ENCODE results near the gene PARP9. TPM values are rescaled to one million over a fixed set of nuclear protein-coding genes. Genes with fewer than 3 reads are reported as not detected.

PARP9 gene
- total RNA-seq, 5 donors from 2014 or later (not counting 1 experiment from before 2014, with no cell fraction given): 20.2 to 43.0 (median 24.3) TPM

DNA sequence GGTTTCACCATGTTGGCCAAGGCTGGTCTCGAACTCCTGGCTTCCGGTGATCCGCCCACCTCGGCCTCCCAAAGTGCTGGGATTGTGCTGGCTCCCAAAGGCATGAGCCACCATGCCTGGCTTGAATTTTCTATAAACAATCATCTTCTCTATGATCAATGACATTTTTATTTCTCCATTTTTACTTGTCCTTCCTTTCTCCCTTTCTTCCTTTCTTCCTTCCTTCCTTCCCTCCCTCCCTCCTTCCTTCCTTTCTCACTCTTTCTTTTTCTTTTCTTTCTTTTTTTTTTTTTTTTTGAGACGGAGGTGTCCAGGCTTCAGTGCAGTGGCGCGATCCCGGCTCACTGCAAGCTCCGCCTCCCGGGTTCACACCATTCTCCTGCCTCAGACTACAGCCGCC is 40.8 kb downstream of the PARP9 start:
- no peak overlapping the region for H3K27ac Mint-ChIP-seq
- no peaks in the 10 kb centered on the region for H3K27me3 Mint-ChIP-seq
- no peaks in the 10 kb centered on the region for H3K9me3 Mint-ChIP-seq
- peaks cover 9% of the 10 kb centered on the region for H3K36me3 Mint-ChIP-seq
- Histone ChIP-seq H3K4me1 (ENCODE audit: control insufficient read depth in 1 of 2, extremely low read depth in 1 of 2, insufficient read depth in 2 of 2, low read length in 2 of 2) (no peaks in the 10 kb centered on the region), H3K4me3 (ENCODE audit: control insufficient read depth in 1 of 2, extremely low read depth in 1 of 2, low read length in 1 of 2) (no peak overlapping the region), H3K9me3 (no peaks in the 10 kb centered on the region), H3K27me3 (replicated peaks in 1 of 2; ENCODE audit: control insufficient read depth in 2 of 2, extremely low read depth in 1 of 2, insufficient read depth in 2 of 2, low read length in 1 of 2) (no peaks in the 10 kb centered on the region), H3K36me3 (ENCODE audit: control insufficient read depth in 2 of 2, extremely low read depth in 1 of 2, insufficient read depth in 1 of 2, low read length in 1 of 2) (peaks cover 0 to 7% of the 10 kb centered on the region in 2 donors), H3K27ac (ENCODE audit: low read length) (no peak overlapping the region)
- ChIA-PET POLR2A (interaction anchor here (0.6 to 0.7 kb wide), 2 partner anchors 70 to 172 kb away, joined by 3 to 11 read pairs; no protein-coding TSS in a partner anchor), CTCF (no interaction called here)
- WGBS (ENCODE audit: insufficient coverage): 82% methylated on average over 4 of the region's 11 CpGs
- H3K4me1 Mint-ChIP-seq: no peaks in the 10 kb centered on the region
- no peak overlapping the region for H3K4me3 Mint-ChIP-seq
- ATAC-seq (replicated peaks in 1 of 4) (no peak), DNase-seq (no peak)

DNA sequence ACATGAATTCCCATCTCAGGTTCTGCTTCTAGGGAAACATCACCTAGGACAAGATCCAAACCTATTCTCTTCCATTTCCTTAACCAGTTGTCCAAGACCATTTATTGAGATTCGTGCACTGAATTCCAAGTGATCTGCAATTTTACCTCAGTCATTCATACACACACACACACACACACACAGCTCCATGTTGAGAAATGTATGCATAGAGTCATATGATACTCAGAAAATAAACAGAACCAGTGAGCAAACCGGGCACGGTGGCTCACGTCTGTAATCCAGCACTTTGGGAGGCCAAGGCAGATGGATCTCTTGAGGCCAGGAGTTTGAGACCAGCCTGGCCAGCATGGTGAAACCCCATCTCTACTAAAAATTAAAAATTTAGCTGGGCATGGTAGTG is 43.2 kb downstream of the PARP9 start:
- Mint-ChIP-seq H3K4me3 (no peak overlapping the region), H3K27me3 (no peaks in the 10 kb centered on the region), H3K36me3 (no peaks in the 10 kb centered on the region), H3K27ac (no peak overlapping the region), H3K4me1 (no peaks in the 10 kb centered on the region), H3K9me3 (no peaks in the 10 kb centered on the region)
- H3K27ac ChIP-seq (ENCODE audit: low read length): no peak overlapping the region
- POLR2A ChIA-PET: interaction anchor here in 1 of 2 donors (0.6 kb wide), 2 partner anchors 9 to 37 kb away, joined by 3 to 4 read pairs; no protein-coding TSS in a partner anchor
- CTCF ChIA-PET: interaction anchor here in 1 of 2 donors (0.7 kb wide), 1 partner anchor 53 kb away, joined by 3 read pairs; no protein-coding TSS in a partner anchor
- no peak overlapping the region for H3K4me3 ChIP-seq (ENCODE audit: control insufficient read depth in 1 of 2, extremely low read depth in 1 of 2, low read length in 1 of 2)
- ATAC-seq (replicated peaks in 1 of 4): no peak
- H3K4me1 ChIP-seq (ENCODE audit: control insufficient read depth in 1 of 2, extremely low read depth in 1 of 2, insufficient read depth in 2 of 2, low read length in 2 of 2): no peaks in the 10 kb centered on the region
- H3K27me3 ChIP-seq (replicated peaks in 1 of 2; ENCODE audit: control insufficient read depth in 2 of 2, extremely low read depth in 1 of 2, insufficient read depth in 2 of 2, low read length in 1 of 2): no peaks in the 10 kb centered on the region
- H3K36me3 ChIP-seq (ENCODE audit: control insufficient read depth in 2 of 2, extremely low read depth in 1 of 2, insufficient read depth in 1 of 2, low read length in 1 of 2): no peaks in the 10 kb centered on the region
- no peaks in the 10 kb centered on the region for H3K9me3 ChIP-seq
- no peak for DNase-seq
- no CpG with 5 or more reads among the region's 4 CpGs for WGBS (ENCODE audit: insufficient coverage)

DNA sequence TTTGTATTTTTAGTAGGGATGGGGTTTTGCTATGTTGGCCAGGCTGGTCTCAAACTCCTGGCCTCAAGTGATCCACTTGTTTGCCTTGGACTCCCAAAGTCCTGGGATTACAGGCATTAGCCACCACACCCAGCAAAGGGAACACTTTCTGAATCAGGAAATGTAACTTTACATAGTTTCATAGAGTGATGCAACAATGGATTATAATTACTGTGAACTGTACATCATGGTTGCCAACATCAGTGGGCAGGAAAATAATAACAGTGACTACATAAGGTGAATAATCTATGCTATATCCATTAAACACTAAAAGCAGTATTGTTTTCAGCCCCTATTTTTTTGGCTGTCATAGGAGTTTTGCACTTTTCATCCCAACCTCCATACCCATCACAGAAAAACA is 44.4 kb downstream of the PARP9 start:
- H3K27me3 ChIP-seq (replicated peaks in 1 of 2; ENCODE audit: control insufficient read depth in 2 of 2, extremely low read depth in 1 of 2, insufficient read depth in 2 of 2, low read length in 1 of 2): no peaks in the 10 kb centered on the region
- no peak overlapping the region for H3K27ac ChIP-seq (ENCODE audit: low read length)
- Mint-ChIP-seq H3K27me3 (no peaks in the 10 kb centered on the region), H3K4me3 (no peak overlapping the region), H3K27ac (no peak overlapping the region), H3K9me3 (no peaks in the 10 kb centered on the region), H3K36me3 (no peaks in the 10 kb centered on the region), H3K4me1 (peaks cover 2 to 5% (median 4%) of the 10 kb centered on the region in 3 donors)
- H3K4me3 ChIP-seq (ENCODE audit: control insufficient read depth in 1 of 2, extremely low read depth in 1 of 2, low read length in 1 of 2): no peak overlapping the region
- peaks cover 0 to 6% of the 10 kb centered on the region in 2 experiments for H3K4me1 ChIP-seq (ENCODE audit: control insufficient read depth in 1 of 2, extremely low read depth in 1 of 2, insufficient read depth in 2 of 2, low read length in 2 of 2)
- H3K36me3 ChIP-seq (ENCODE audit: control insufficient read depth in 2 of 2, extremely low read depth in 1 of 2, insufficient read depth in 1 of 2, low read length in 1 of 2): no peaks in the 10 kb centered on the region
- no peaks in the 10 kb centered on the region for H3K9me3 ChIP-seq
- DNase-seq: no peak
- ChIA-PET POLR2A (no interaction called here), CTCF (interaction anchor here in 1 of 2 donors (0.6 kb wide), 1 partner anchor 13 kb away, joined by 3 read pairs; no protein-coding TSS in a partner anchor)
- no peak for ATAC-seq (replicated peaks in 1 of 4)

DNA sequence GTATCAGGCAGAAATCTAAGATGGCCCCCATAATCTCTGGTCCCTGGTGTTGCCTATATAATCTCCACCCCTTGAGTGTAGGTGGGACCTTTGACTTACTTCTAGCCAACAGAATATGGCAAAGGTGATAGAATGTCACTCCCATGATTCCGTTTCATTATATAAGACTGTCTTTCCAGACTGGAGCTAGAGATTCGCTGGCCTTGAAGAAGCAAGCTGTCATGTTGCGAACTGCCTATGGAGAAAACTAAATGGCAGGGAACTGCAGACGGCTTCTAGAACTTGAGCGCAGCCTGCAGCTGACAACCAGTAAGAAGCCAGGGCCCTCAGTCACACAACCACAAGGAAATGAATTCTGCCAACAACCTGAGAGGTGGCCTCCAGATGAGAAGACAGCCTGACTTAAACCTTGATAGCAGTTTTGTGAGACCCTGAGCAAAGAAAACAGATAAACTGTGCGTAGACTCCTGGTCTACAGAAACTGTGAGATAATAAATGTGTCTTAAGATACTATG is 47.2 kb downstream of the PARP9 start:
- Mint-ChIP-seq H3K27me3 (no peaks in the 10 kb centered on the region), H3K27ac (no peak overlapping the region), H3K36me3 (no peaks in the 10 kb centered on the region), H3K4me3 (no peak overlapping the region), H3K4me1 (peaks cover 20 to 26% (median 24%) of the 10 kb centered on the region in 3 donors), H3K9me3 (no peaks in the 10 kb centered on the region)
- ATAC-seq (replicated peaks in 1 of 4) (no peak), DNase-seq (no peak)
- POLR2A ChIA-PET: interaction anchor here in 1 of 2 donors (0.7 kb wide), 1 partner anchor 685 kb away, joined by 3 read pairs; the partner anchor contains the start of gene SEC22A
- no peak overlapping the region for H3K27ac ChIP-seq (ENCODE audit: low read length)
- no peaks in the 10 kb centered on the region for H3K9me3 ChIP-seq
- no peaks in the 10 kb centered on the region for H3K27me3 ChIP-seq (replicated peaks in 1 of 2; ENCODE audit: control insufficient read depth in 2 of 2, extremely low read depth in 1 of 2, insufficient read depth in 2 of 2, low read length in 1 of 2)
- no peaks in the 10 kb centered on the region for H3K36me3 ChIP-seq (ENCODE audit: control insufficient read depth in 2 of 2, extremely low read depth in 1 of 2, insufficient read depth in 1 of 2, low read length in 1 of 2)
- CTCF ChIA-PET: no interaction called here
- H3K4me1 ChIP-seq (ENCODE audit: control insufficient read depth in 1 of 2, extremely low read depth in 1 of 2, insufficient read depth in 2 of 2, low read length in 2 of 2): peaks cover 6 to 17% of the 10 kb centered on the region in 2 experiments
- no peak overlapping the region for H3K4me3 ChIP-seq (ENCODE audit: control insufficient read depth in 1 of 2, extremely low read depth in 1 of 2, low read length in 1 of 2)
- WGBS (ENCODE audit: insufficient coverage): 92% methylated on average over 5 of the region's 6 CpGs

DNA sequence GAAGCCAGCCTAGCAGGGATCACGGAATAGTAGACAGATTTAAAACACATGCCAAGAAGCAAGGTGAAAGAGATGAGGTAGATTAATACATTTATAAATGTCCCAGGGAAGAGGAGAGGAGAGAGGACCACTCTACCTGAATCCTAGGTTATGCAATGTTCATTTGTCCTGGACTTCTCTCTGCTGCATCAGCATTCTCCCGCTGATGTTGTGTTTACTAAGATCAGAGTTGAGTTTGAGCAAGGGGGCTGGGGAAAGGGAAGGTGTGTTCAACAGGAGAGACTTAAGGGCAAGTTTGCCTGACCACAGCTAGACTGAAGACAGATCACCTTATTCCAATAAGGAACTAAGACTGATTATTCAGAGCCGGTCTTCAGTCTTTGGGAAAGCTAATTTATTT is 48.2 kb downstream of the PARP9 start:
- no peaks in the 10 kb centered on the region for H3K9me3 Mint-ChIP-seq
- no peaks in the 10 kb centered on the region for H3K36me3 ChIP-seq (ENCODE audit: control insufficient read depth in 2 of 2, extremely low read depth in 1 of 2, insufficient read depth in 1 of 2, low read length in 1 of 2)
- H3K9me3 ChIP-seq: no peaks in the 10 kb centered on the region
- peak overlapping the region; percentile 4 to 29 (median 9) for H3K4me3 Mint-ChIP-seq
- POLR2A ChIA-PET: interaction anchor here in 1 of 2 donors (1.0 kb wide), 1 partner anchor 17 kb away, joined by 5 read pairs; no protein-coding TSS in a partner anchor
- no peak overlapping the region for H3K27ac Mint-ChIP-seq
- ATAC-seq (replicated peaks in 1 of 4): no peak
- H3K27me3 Mint-ChIP-seq: no peaks in the 10 kb centered on the region
- no peaks in the 10 kb centered on the region for H3K27me3 ChIP-seq (replicated peaks in 1 of 2; ENCODE audit: control insufficient read depth in 2 of 2, extremely low read depth in 1 of 2, insufficient read depth in 2 of 2, low read length in 1 of 2)
- peaks cover 8% of the 10 kb centered on the region for H3K36me3 Mint-ChIP-seq
- H3K4me3 ChIP-seq (ENCODE audit: control insufficient read depth in 1 of 2, extremely low read depth in 1 of 2, low read length in 1 of 2): no peak overlapping the region
- peaks cover 30 to 36% (median 34%) of the 10 kb centered on the region in 3 donors for H3K4me1 Mint-ChIP-seq
- 100% methylated on average over 3 of the region's 3 CpGs for WGBS (ENCODE audit: insufficient coverage)
- no peak overlapping the region for H3K27ac ChIP-seq (ENCODE audit: low read length)
- CTCF ChIA-PET: no interaction called here
- DNase-seq: no peak
- H3K4me1 ChIP-seq (ENCODE audit: control insufficient read depth in 1 of 2, extremely low read depth in 1 of 2, insufficient read depth in 2 of 2, low read length in 2 of 2): peaks cover 6 to 17% of the 10 kb centered on the region in 2 experiments

DNA sequence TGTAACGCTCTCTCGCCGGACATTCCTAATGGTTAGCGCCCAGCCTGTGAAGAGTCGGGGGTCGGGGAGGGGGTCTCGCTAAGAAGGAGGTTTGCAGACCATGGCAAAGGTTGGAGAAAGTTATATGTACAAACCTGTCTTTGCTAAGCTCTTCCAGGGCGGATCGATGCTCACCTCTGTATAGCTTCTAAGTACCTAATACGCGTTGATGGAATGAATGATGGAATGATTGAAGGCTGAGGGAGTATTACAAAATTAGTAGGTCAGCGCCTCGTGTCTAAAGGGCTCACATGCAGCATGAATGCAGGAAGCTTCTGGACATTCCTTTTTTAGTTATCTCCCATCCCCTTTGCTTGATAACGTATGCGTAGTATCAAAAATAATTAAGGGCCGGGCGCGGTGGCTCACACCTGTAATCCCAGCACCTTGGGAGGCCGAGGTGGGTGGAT is 49.1 kb downstream of the PARP9 start:
- 11% methylated on average over 9 of the region's 19 CpGs for WGBS (ENCODE audit: insufficient coverage)
- no peaks in the 10 kb centered on the region for H3K9me3 ChIP-seq
- no peaks in the 10 kb centered on the region for H3K27me3 Mint-ChIP-seq
- CTCF ChIA-PET: interaction anchor here (0.5 to 1.7 kb wide), 8 partner anchors 19 to 413 kb away, joined by 3 to 7 read pairs (median 4); partner anchors contain the start of genes DTX3L (in 1 of the 2), FAM162A (in 1 of the 2), PARP9 (in 1 of the 2) and WDR5B (in 1 of the 2)
- POLR2A ChIA-PET: interaction anchor here (0.6 to 1.6 kb wide), 8 partner anchors 9 to 687 kb away, joined by 3 to 11 read pairs (median 4); partner anchors contain the start of genes MIX23 (in 1 of the 2), SEC22A (in 1 of the 2) and WDR5B (in 1 of the 2)
- peaks cover 38 to 44% (median 41%) of the 10 kb centered on the region in 3 donors for H3K4me1 Mint-ChIP-seq
- peaks cover 0 to 1% (median under 1%) of the 10 kb centered on the region in 3 donors for H3K9me3 Mint-ChIP-seq
- H3K27ac Mint-ChIP-seq: peak overlapping the region; percentile 77 to 91
- ATAC-seq (replicated peaks in 1 of 4) (peak in 3 of 4 experiments; percentile 1 to 6 (median 2)), DNase-seq (no peak)
- H3K36me3 Mint-ChIP-seq: peaks cover 15% of the 10 kb centered on the region
- H3K4me3 ChIP-seq (ENCODE audit: control insufficient read depth in 1 of 2, extremely low read depth in 1 of 2, low read length in 1 of 2): peak overlapping the region; percentile 61 to 62
- H3K36me3 ChIP-seq (ENCODE audit: control insufficient read depth in 2 of 2, extremely low read depth in 1 of 2, insufficient read depth in 1 of 2, low read length in 1 of 2): no peaks in the 10 kb centered on the region
- H3K27me3 ChIP-seq (replicated peaks in 1 of 2; ENCODE audit: control insufficient read depth in 2 of 2, extremely low read depth in 1 of 2, insufficient read depth in 2 of 2, low read length in 1 of 2): no peaks in the 10 kb centered on the region
- H3K27ac ChIP-seq (ENCODE audit: low read length): peak overlapping the region; percentile 82
- peak overlapping the region; percentile 74 to 85 (median 84) for H3K4me3 Mint-ChIP-seq
- H3K4me1 ChIP-seq (ENCODE audit: control insufficient read depth in 1 of 2, extremely low read depth in 1 of 2, insufficient read depth in 2 of 2, low read length in 2 of 2): peaks cover 6 to 17% of the 10 kb centered on the region in 2 experiments

Data from T-cell (primary cell).